Stimulated activated CD4-positive, alpha-beta T cell treated with anti-CD3 and anti-CD28 coated beads, TNF-alpha, amount 100 ng/mL, for 1 hour (primary cell): Measurements from ENCODE around the gene ARTN.

Experiments
- DNase-seq, 3 donors: peaks; one replicate each; pipeline ENCODE4 v3.0.0-alpha.2; 2020; ENCODE audit warnings: low read depth in 3 of 3, low spot score in 1 of 3

Gene ARTN

GRCh38 chr1:43983253-43983899 lies 49.8 kb downstream of the ARTN start:
- DNase-seq = no peak

GRCh38 chr1:43984855-43985254 lies 51.3 kb downstream of the ARTN start:
- no peak for DNase-seq

GRCh38 chr1:43985984-43986595 lies 52.5 kb downstream of the ARTN start:
- no peak for DNase-seq

GRCh38 chr1:43986712-43987111 lies 53.1 kb downstream of the ARTN start:
- no peak for DNase-seq
